Mesothelial cell of epicardium (in vitro differentiated cells): ENCODE measurements around the gene NMNAT2. TPM values are rescaled to one million over a fixed set of nuclear protein-coding genes. Genes with fewer than 3 reads are reported as not detected.
A peak's percentile ranks its signal among the peaks of the same experiment; 100 is the strongest.

Experiments
- DNase-seq, 2 experiments: peaks; one replicate each; pipeline ENCODE4 v3.0.0; 2021; ENCODE audit warnings: low spot score in 2 of 2; ENCODE audit not compliant: unreplicated experiment in 2 of 2
- H3K27ac Mint-ChIP-seq: 2 replicates; pipeline ENCODE4 v1.8.0; 2021; ENCODE audit warnings: mixed read lengths
- H3K27me3 Mint-ChIP-seq: 2 replicates; pipeline ENCODE4 v1.8.0; 2021; ENCODE audit warnings: low read depth, mixed read lengths
- H3K36me3 Mint-ChIP-seq: 2 replicates; pipeline ENCODE4 v1.8.0; 2021; ENCODE audit warnings: mixed read lengths
- H3K4me1 Mint-ChIP-seq: 2 replicates; pipeline ENCODE4 v1.8.0; 2021; ENCODE audit warnings: mixed read lengths
- H3K4me3 Mint-ChIP-seq: 2 replicates; pipeline ENCODE4 v1.8.0; 2021; ENCODE audit warnings: mild to moderate bottlenecking, moderate library complexity, mixed read lengths
- H3K9me3 Mint-ChIP-seq: 2 replicates; pipeline ENCODE4 v1.8.0; 2021; ENCODE audit warnings: mixed read lengths
- CTCF ChIP-seq: fragments of 200-600 bp; sonication (generic); IDR thresholded peaks from one replicate; pipeline ENCODE4 v1.5.0; 2021; ENCODE audit warnings: antibody characterized with exemption; ENCODE audit not compliant: unreplicated experiment
- total RNA-seq: library from RNA; stranded (reverse); gene quantifications from 3 replicates; pipeline ENCODE4 v1.2.1, GENCODE V29; 2021

Gene NMNAT2
- total RNA-seq, 1 donor from 2014 or later = 1.2 TPM

- Mint-ChIP-seq H3K27ac (no peak overlapping the region), H3K36me3 (no peaks in the 10 kb centered on the region), H3K4me3 (peak overlapping the region; percentile 82), H3K4me1 (peaks cover 22% of the 10 kb centered on the region), H3K9me3 (no peaks in the 10 kb centered on the region), H3K27me3 (peaks cover 51% of the 10 kb centered on the region)
- no peak for DNase-seq
- TF ChIP-seq CTCF = no peak
Observed at GRCh38 chr1:183418696-183419095, 516 bp upstream of the NMNAT2 start.

- peaks cover 49% of the 10 kb centered on the region for H3K27me3 Mint-ChIP-seq
- no peak for TF ChIP-seq CTCF
- H3K4me1 Mint-ChIP-seq = peaks cover 22% of the 10 kb centered on the region
- H3K27ac Mint-ChIP-seq = no peak overlapping the region
- DNase-seq = peak; percentile 71 to 86
- H3K9me3 Mint-ChIP-seq = no peaks in the 10 kb centered on the region
- peak overlapping the region; percentile 82 for H3K4me3 Mint-ChIP-seq
- no peaks in the 10 kb centered on the region for H3K36me3 Mint-ChIP-seq
Observed at GRCh38 chr1:183416850-183417771, 1.1 kb downstream of the NMNAT2 start.

- no peak for DNase-seq
- peaks cover 22% of the 10 kb centered on the region for H3K4me1 Mint-ChIP-seq
- H3K4me3 Mint-ChIP-seq = no peak overlapping the region
- no peaks in the 10 kb centered on the region for H3K36me3 Mint-ChIP-seq
- H3K9me3 Mint-ChIP-seq = peaks cover 3% of the 10 kb centered on the region
- peaks cover 43% of the 10 kb centered on the region for H3K27me3 Mint-ChIP-seq
- no peak overlapping the region for H3K27ac Mint-ChIP-seq
- TF ChIP-seq CTCF = no peak
Observed at GRCh38 chr1:183414365-183414764, 3.8 kb downstream of the NMNAT2 start.

GRCh38 chr1:183411091-183411490 lies 7.1 kb downstream of the NMNAT2 start:
- DNase-seq = no peak
- TF ChIP-seq CTCF = no peak
- H3K4me1 Mint-ChIP-seq = no peaks in the 10 kb centered on the region
- H3K4me3 Mint-ChIP-seq = no peak overlapping the region
- H3K36me3 Mint-ChIP-seq = no peaks in the 10 kb centered on the region
- peaks cover 3% of the 10 kb centered on the region for H3K9me3 Mint-ChIP-seq
- peaks cover 14% of the 10 kb centered on the region for H3K27me3 Mint-ChIP-seq
- no peak overlapping the region for H3K27ac Mint-ChIP-seq

GRCh38 chr1:183407961-183408360 lies 10.2 kb downstream of the NMNAT2 start:
- no peaks in the 10 kb centered on the region for H3K36me3 Mint-ChIP-seq
- no peak for DNase-seq
- TF ChIP-seq CTCF = no peak
- peaks cover 6% of the 10 kb centered on the region for H3K27me3 Mint-ChIP-seq
- H3K9me3 Mint-ChIP-seq = peaks cover 3% of the 10 kb centered on the region
- no peak overlapping the region for H3K27ac Mint-ChIP-seq
- no peaks in the 10 kb centered on the region for H3K4me1 Mint-ChIP-seq
- H3K4me3 Mint-ChIP-seq = no peak overlapping the region
